NCI-H748 (cell line): ENCODE measurements around the gene PRIMA1.

Experiments
- DNase-seq: peaks from one replicate; lab custom pipeline; 2025; ENCODE audit not compliant: unreplicated experiment; lab: John Stamatoyannopoulos, UW

PRIMA1 gene

GRCh38 chr14:93713726-93714405 is 74.4 kb downstream of the PRIMA1 start:
- no peak for DNase-seq

GRCh38 chr14:93712838-93713724 is 75.2 kb downstream of the PRIMA1 start:
- peak; percentile 44 for DNase-seq

GRCh38 chr14:93712079-93712837 is 76.0 kb downstream of the PRIMA1 start:
- peak; percentile 44 for DNase-seq

GRCh38 chr14:93709249-93709648 is 79.0 kb downstream of the PRIMA1 start:
- DNase-seq, result no peak

- no peak for DNase-seq
These were observed 79.5 kb downstream of the PRIMA1 start for GRCh38 chr14:93708800-93709199.

- no peak for DNase-seq
These were observed 80.0 kb downstream of the PRIMA1 start for GRCh38 chr14:93708311-93708734.

- no peak for DNase-seq
These were observed 80.8 kb downstream of the PRIMA1 start for GRCh38 chr14:93707475-93707874.

GRCh38 chr14:93706360-93706955 is 81.8 kb downstream of the PRIMA1 start:
- DNase-seq, result no peak

- DNase-seq, result no peak
These were observed 82.7 kb downstream of the PRIMA1 start for GRCh38 chr14:93705513-93706156.

GRCh38 chr14:93703941-93704340 is 84.3 kb downstream of the PRIMA1 start:
- DNase-seq, result no peak

GRCh38 chr14:93702946-93703345 is 85.3 kb downstream of the PRIMA1 start:
- DNase-seq, result no peak

GRCh38 chr14:93701562-93701961 is 86.7 kb downstream of the PRIMA1 start:
- DNase-seq, result no peak

- no peak for DNase-seq
These were observed 87.4 kb downstream of the PRIMA1 start for GRCh38 chr14:93700928-93701327.

GRCh38 chr14:93693914-93694313 is 94.4 kb downstream of the PRIMA1 start:
- no peak for DNase-seq

GRCh38 chr14:93691042-93691780 is 97.1 kb downstream of the PRIMA1 start:
- peak; percentile 7 for DNase-seq

- no peak for DNase-seq
These were observed 98.1 kb downstream of the PRIMA1 start for GRCh38 chr14:93690146-93690545.

- DNase-seq, result no peak
These were observed 99.5 kb downstream of the PRIMA1 start for GRCh38 chr14:93688820-93689219.

GRCh38 chr14:93688239-93688666 is 100.0 kb downstream of the PRIMA1 start:
- peak; percentile 49 for DNase-seq

- DNase-seq, result no peak
These were observed 102.0 kb downstream of the PRIMA1 start for GRCh38 chr14:93686268-93686667.
